Panc1 (cell line): ENCODE results near the gene LIMCH1.

Source experiments
- CTCF ChIP-seq: fragments of 450-650 bp; IDR thresholded peaks from 2 replicates; pipeline ENCODE4 v1.5.1; 2017; ENCODE audit warnings: mild to moderate bottlenecking
- REST ChIP-seq, 2 experiments: IDR thresholded peaks; 2 replicates each; pipeline ENCODE4 v1.6.1; 2011 to 2012; ENCODE audit warnings: low read depth in 2 of 2, control low read depth in 1 of 2, low read length in 1 of 2, mild to moderate bottlenecking in 1 of 2, moderate library complexity in 1 of 2; ENCODE audit not compliant: insufficient read depth in 1 of 2

GRCh38 chr4:41748074-41748570 lies 210.2 kb downstream of the LIMCH1 start:
- TF ChIP-seq CTCF (no peak), REST (IDR thresholded peaks at IDR 0.05; ENCODE audit: insufficient read depth in 1 of 2, low read depth in 2 of 2, low read length in 1 of 2) (no peak)
